ENCODE measurements around the gene C1orf226.

GRCh38 chr1:162369571-162369970 is 12.0 kb upstream of the C1orf226 start:
- TF ChIP-seq, protein P1, sequence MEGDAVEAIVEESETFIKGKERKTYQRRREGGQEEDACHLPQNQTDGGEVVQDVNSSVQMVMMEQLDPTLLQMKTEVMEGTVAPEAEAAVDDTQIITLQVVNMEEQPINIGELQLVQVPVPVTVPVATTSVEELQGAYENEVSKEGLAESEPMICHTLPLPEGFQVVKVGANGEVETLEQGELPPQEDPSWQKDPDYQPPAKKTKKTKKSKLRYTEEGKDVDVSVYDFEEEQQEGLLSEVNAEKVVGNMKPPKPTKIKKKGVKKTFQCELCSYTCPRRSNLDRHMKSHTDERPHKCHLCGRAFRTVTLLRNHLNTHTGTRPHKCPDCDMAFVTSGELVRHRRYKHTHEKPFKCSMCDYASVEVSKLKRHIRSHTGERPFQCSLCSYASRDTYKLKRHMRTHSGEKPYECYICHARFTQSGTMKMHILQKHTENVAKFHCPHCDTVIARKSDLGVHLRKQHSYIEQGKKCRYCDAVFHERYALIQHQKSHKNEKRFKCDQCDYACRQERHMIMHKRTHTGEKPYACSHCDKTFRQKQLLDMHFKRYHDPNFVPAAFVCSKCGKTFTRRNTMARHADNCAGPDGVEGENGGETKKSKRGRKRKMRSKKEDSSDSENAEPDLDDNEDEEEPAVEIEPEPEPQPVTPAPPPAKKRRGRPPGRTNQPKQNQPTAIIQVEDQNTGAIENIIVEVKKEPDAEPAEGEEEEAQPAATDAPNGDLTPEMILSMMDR (conservative IDR thresholded peaks at IDR 0.05; ENCODE audit: low read depth in 2 of 2) = no peak
- TF ChIP-seq POLR2AphosphoS5 (IDR thresholded peaks at IDR 0.05; ENCODE audit: low read depth) (no peak), JUNB (IDR thresholded peaks at IDR 0.05; ENCODE audit: unreplicated experiment) (no peak), EZH2 (IDR thresholded peaks at IDR 0.05; ENCODE audit: low read depth, unreplicated experiment) (no peak), EZH2phosphoT487 (IDR thresholded peaks at IDR 0.05; ENCODE audit: unreplicated experiment) (no peak), CREB1 (CRISPR knock-in tag; IDR thresholded peaks at IDR 0.05; ENCODE audit: low read depth) (no peak), REST (IDR thresholded peaks at IDR 0.05; ENCODE audit: unreplicated experiment) (no peak), ZNF331 (CRISPR knock-in tag; IDR thresholded peaks at IDR 0.05; ENCODE audit: low read depth) (no peak), STAT1 (IDR thresholded peaks at IDR 0.05; ENCODE audit: unreplicated experiment) (no peak), NANOG (IDR thresholded peaks at IDR 0.05; ENCODE audit: borderline replicate concordance) (no peak), ZNF114 (CRISPR knock-in tag; IDR thresholded peaks at IDR 0.05) (no peak)
- TF ChIP-seq, protein P2, sequence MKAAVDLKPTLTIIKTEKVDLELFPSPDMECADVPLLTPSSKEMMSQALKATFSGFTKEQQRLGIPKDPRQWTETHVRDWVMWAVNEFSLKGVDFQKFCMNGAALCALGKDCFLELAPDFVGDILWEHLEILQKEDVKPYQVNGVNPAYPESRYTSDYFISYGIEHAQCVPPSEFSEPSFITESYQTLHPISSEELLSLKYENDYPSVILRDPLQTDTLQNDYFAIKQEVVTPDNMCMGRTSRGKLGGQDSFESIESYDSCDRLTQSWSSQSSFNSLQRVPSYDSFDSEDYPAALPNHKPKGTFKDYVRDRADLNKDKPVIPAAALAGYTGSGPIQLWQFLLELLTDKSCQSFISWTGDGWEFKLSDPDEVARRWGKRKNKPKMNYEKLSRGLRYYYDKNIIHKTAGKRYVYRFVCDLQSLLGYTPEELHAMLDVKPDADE (IDR thresholded peaks at IDR 0.05) = no peak
